ENCODE measurements around the gene CA12.

GRCh38 chr15:63319065-63319464 lies 62.6 kb downstream of the CA12 start:
- TF ChIP-seq, protein P1, sequence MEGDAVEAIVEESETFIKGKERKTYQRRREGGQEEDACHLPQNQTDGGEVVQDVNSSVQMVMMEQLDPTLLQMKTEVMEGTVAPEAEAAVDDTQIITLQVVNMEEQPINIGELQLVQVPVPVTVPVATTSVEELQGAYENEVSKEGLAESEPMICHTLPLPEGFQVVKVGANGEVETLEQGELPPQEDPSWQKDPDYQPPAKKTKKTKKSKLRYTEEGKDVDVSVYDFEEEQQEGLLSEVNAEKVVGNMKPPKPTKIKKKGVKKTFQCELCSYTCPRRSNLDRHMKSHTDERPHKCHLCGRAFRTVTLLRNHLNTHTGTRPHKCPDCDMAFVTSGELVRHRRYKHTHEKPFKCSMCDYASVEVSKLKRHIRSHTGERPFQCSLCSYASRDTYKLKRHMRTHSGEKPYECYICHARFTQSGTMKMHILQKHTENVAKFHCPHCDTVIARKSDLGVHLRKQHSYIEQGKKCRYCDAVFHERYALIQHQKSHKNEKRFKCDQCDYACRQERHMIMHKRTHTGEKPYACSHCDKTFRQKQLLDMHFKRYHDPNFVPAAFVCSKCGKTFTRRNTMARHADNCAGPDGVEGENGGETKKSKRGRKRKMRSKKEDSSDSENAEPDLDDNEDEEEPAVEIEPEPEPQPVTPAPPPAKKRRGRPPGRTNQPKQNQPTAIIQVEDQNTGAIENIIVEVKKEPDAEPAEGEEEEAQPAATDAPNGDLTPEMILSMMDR (conservative IDR thresholded peaks at IDR 0.05 in 1 of 2, IDR thresholded peaks at IDR 0.05 in 1 of 2; ENCODE audit: extremely low read depth in 1 of 2, insufficient read depth in 1 of 2, low read depth in 1 of 2, low read length in 2 of 2), result no peak
- TF ChIP-seq EZH2 (IDR thresholded peaks at IDR 0.05; ENCODE audit: borderline replicate concordance, low read length), result no peak

Measured in mammary epithelial cell (primary cell).